CD4-positive, CD25-positive, alpha-beta regulatory T cell (primary cell): ENCODE results near the gene FBXO36. TPM values are rescaled to one million over a fixed set of nuclear protein-coding genes. Genes with fewer than 3 reads are reported as not detected.
A peak's percentile ranks its signal among the peaks of the same experiment; 100 is the strongest.
"Not testable (repeated sequence)": the region's sequence is repeated elsewhere in the genome, so short reads cannot be mapped to it uniquely, and the experiment has no call there.

Source experiments
- ATAC-seq, 2 donors: fragments of 150-1000 bp; cut with Tn5 transposase; one replicate each; pipeline ENCODE4 v1.10.0; 2021; ENCODE audit warnings: low read depth in 2 of 2, moderate number of reproducible peaks in 2 of 2, moderate library complexity in 1 of 2
- DNase-seq, 3 donors: peaks; one replicate each; pipeline versions ENCODE4 v3.0.0 to v3.0.0-alpha.2; 2012 to 2022; ENCODE audit warnings: mixed read lengths in 1 of 3
- H3K27ac ChIP-seq: one replicate; pipeline ENCODE4 v1.7.0; 2013; ENCODE audit warnings: mild to moderate bottlenecking, low read length; ENCODE audit not compliant: insufficient read depth, poor library complexity, severe bottlenecking
- H3K27me3 ChIP-seq: one replicate; pipeline ENCODE4 v1.7.0; 2013; ENCODE audit warnings: low read length; ENCODE audit not compliant: control insufficient read depth, insufficient read depth
- H3K36me3 ChIP-seq: one replicate; pipeline ENCODE4 v1.7.0; 2013; ENCODE audit warnings: mild to moderate bottlenecking, low read length, moderate library complexity; ENCODE audit not compliant: control insufficient read depth, insufficient read depth
- H3K4me1 ChIP-seq: 2 replicates; pipeline ENCODE4 v1.7.0; 2013; ENCODE audit warnings: mild to moderate bottlenecking, low read length; ENCODE audit not compliant: insufficient read depth, control insufficient read depth, poor library complexity, severe bottlenecking
- H3K4me3 ChIP-seq: one replicate; pipeline ENCODE4 v1.7.0; 2013; ENCODE audit warnings: low read depth, mild to moderate bottlenecking, low read length, moderate library complexity
- H3K9me3 ChIP-seq, 2 experiments: 1 replicate in 1 of 2; 2 replicates in 1 of 2; pipeline ENCODE4 v1.7.0; 2013; ENCODE audit warnings: low read length in 2 of 2, mild to moderate bottlenecking in 1 of 2, moderate library complexity in 1 of 2; ENCODE audit not compliant: control insufficient read depth in 2 of 2
- H3K27ac Mint-ChIP-seq, 3 donors: one replicate each; pipeline ENCODE4 v1.8.0; 2020 to 2022; ENCODE audit warnings: mild to moderate bottlenecking in 3 of 3, mixed read lengths in 3 of 3, moderate library complexity in 2 of 3
- H3K27me3 Mint-ChIP-seq: one replicate; pipeline ENCODE4 v1.8.0; 2022; ENCODE audit warnings: mild to moderate bottlenecking, mixed read lengths
- H3K36me3 Mint-ChIP-seq: one replicate; pipeline ENCODE4 v1.8.0; 2020; ENCODE audit warnings: mixed read lengths
- H3K4me1 Mint-ChIP-seq, 4 donors: one replicate each; pipeline ENCODE4 v1.8.0; 2020 to 2022; ENCODE audit warnings: mixed read lengths in 4 of 4, mild to moderate bottlenecking in 1 of 4
- H3K4me3 Mint-ChIP-seq, 4 donors: one replicate each; pipeline ENCODE4 v1.8.0; 2020 to 2022; ENCODE audit warnings: mild to moderate bottlenecking in 4 of 4, mixed read lengths in 4 of 4, moderate library complexity in 3 of 4
- H3K9me3 Mint-ChIP-seq, 7 donors: one replicate each; pipeline ENCODE4 v1.8.0; 2020 to 2022; ENCODE audit warnings: mixed read lengths in 7 of 7, mild to moderate bottlenecking in 3 of 7, moderate library complexity in 2 of 7
- polyA plus RNA-seq, 4 donors: library from polyadenylated mRNA; unstranded; fragments of 300-500 nt; fragmentation: Illumina TruSeq; gene quantifications; one replicate each; pipeline ENCODE4 v1.2.3, GENCODE V29; 2021
- total RNA-seq: library from RNA; stranded (reverse); gene quantifications from one replicate; pipeline ENCODE4 v1.2.3, GENCODE V29; 2022

FBXO36 gene
- total and polyA plus RNA-seq, 5 donors from 2014 or later, result 0.72 to 1.3 (median 1.0) TPM

GRCh38 chr2:229900012-229900411, 22.3 kb upstream of the FBXO36 start:
- peak overlapping the region in 1 of 4 donors; percentile 61 for H3K4me3 Mint-ChIP-seq
- H3K36me3 ChIP-seq, result peaks cover 9% of the 10 kb centered on the region
- ATAC-seq (no peak), DNase-seq (no peak)
- no peaks in the 10 kb centered on the region for H3K9me3 ChIP-seq
- H3K4me1 Mint-ChIP-seq, result peaks cover 25 to 85% (median 55%) of the 10 kb centered on the region in 4 donors
- no peaks in the 10 kb centered on the region for H3K27me3 ChIP-seq
- peak overlapping the region; percentile 1 for H3K4me3 ChIP-seq
- H3K36me3 Mint-ChIP-seq, result peaks cover 19% of the 10 kb centered on the region
- H3K27me3 Mint-ChIP-seq, result no peaks in the 10 kb centered on the region
- no peak overlapping the region for H3K27ac Mint-ChIP-seq
- peaks cover 41% of the 10 kb centered on the region for H3K4me1 ChIP-seq
- H3K9me3 Mint-ChIP-seq, result no peaks in the 10 kb centered on the region
- H3K27ac ChIP-seq, result no peak overlapping the region

DNA sequence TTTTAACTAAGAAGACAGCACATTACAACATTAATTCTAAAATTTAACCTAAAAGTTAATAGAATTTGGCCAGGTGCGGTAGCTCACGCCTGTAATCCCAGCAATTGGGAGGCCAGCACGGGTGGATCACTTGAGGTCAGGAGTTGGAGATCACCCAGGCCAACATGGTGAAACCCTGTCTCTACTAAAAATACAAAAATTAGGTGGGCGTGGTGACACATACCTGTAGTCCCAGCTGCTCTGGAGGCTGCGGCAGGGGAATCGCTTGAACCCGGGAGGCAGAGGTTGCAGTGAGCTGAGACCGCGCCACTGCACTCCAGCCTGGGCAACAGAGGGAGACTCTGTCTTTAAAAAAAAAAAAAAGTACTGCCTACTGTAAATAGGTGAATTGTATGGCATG, 21.8 kb upstream of the FBXO36 start:
- H3K36me3 Mint-ChIP-seq, result peaks cover 24% of the 10 kb centered on the region
- H3K27ac Mint-ChIP-seq, H3K36me3 ChIP-seq, H3K27me3 Mint-ChIP-seq, H3K27me3 ChIP-seq, ATAC-seq, DNase-seq, H3K9me3 ChIP-seq, H3K27ac ChIP-seq, H3K9me3 Mint-ChIP-seq: not testable (repeated sequence)
- Histone ChIP-seq H3K4me1 (peaks cover 41% of the 10 kb centered on the region), H3K4me3 (peak overlapping the region; percentile 1)
- H3K4me1 Mint-ChIP-seq, result peaks cover 23 to 86% (median 58%) of the 10 kb centered on the region in 4 donors
- peak overlapping the region in 1 of 4 donors; percentile 61 for H3K4me3 Mint-ChIP-seq

GRCh38 chr2:229901819-229902218, 20.5 kb upstream of the FBXO36 start:
- no peaks in the 10 kb centered on the region for H3K27me3 Mint-ChIP-seq
- peaks cover 23 to 80% (median 60%) of the 10 kb centered on the region in 4 donors for H3K4me1 Mint-ChIP-seq
- Histone ChIP-seq H3K4me1 (peaks cover 40% of the 10 kb centered on the region), H3K36me3 (peaks cover 14% of the 10 kb centered on the region), H3K4me3 (no peak overlapping the region), H3K9me3 (no peaks in the 10 kb centered on the region), H3K27ac (no peak overlapping the region), H3K27me3 (no peaks in the 10 kb centered on the region)
- H3K27ac Mint-ChIP-seq, result no peak overlapping the region
- no peak for ATAC-seq
- H3K9me3 Mint-ChIP-seq, result no peaks in the 10 kb centered on the region
- H3K4me3 Mint-ChIP-seq, result no peak overlapping the region
- peaks cover 26% of the 10 kb centered on the region for H3K36me3 Mint-ChIP-seq
- DNase-seq, result no peak

DNA sequence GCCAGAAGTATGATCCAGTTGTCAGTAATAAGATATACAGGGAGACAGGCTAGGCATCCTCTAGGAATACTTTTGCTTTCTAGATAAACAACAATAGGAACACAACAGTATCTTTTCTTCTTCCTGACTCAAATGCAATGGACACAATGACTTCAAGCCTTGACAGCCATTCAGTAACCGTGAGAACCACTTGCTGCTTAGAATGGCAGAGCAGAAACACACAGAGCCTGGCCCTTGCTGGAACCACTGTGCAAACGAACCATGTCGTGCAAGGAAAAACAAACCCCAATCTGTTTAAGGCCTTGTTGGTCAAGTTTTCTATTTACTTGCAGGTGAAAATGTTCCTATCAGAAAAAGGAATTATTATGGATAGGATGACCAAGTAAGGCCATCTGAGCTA, 19.3 kb upstream of the FBXO36 start:
- H3K27ac Mint-ChIP-seq, result no peak overlapping the region
- no peaks in the 10 kb centered on the region for H3K9me3 ChIP-seq
- ATAC-seq, result no peak
- H3K27ac ChIP-seq, result no peak overlapping the region
- peaks cover 14 to 78% (median 55%) of the 10 kb centered on the region in 4 donors for H3K4me1 Mint-ChIP-seq
- peaks cover 27% of the 10 kb centered on the region for H3K4me1 ChIP-seq
- no peaks in the 10 kb centered on the region for H3K27me3 Mint-ChIP-seq
- H3K9me3 Mint-ChIP-seq, result no peaks in the 10 kb centered on the region
- H3K36me3 ChIP-seq, result peaks cover 23% of the 10 kb centered on the region
- H3K27me3 ChIP-seq, result no peaks in the 10 kb centered on the region
- DNase-seq, result no peak
- peaks cover 23% of the 10 kb centered on the region for H3K36me3 Mint-ChIP-seq
- H3K4me3 ChIP-seq, result no peak overlapping the region
- no peak overlapping the region for H3K4me3 Mint-ChIP-seq

DNA sequence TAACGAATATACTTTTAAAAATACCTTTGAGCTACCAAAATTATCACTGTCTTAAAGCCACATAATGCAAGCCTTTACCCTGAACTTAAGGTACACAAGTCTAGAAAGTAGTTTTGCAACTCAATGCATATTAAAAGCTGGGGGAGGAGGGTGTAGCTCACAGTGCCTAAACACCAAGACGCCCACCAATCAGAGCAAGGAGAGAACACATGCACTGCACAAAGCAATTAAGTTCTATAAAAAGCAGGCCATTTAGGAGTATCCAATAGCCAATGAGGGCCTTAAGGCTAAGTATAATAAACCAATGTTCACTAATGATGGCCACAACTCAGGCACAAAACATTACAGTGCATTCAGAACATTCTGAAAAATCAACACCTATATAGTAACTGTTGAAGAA, 16.7 kb upstream of the FBXO36 start:
- H3K4me1 ChIP-seq, result peaks cover 24% of the 10 kb centered on the region
- peaks cover 14 to 70% (median 47%) of the 10 kb centered on the region in 4 donors for H3K4me1 Mint-ChIP-seq
- peak overlapping the region; percentile 2 to 33 (median 8) for H3K27ac Mint-ChIP-seq

GRCh38 chr2:229909090-229909489, 13.2 kb upstream of the FBXO36 start:
- ATAC-seq, result no peak
- no peak overlapping the region for H3K27ac Mint-ChIP-seq

More for the DNA sequence above, 16.7 kb upstream of the FBXO36 start:
- no peaks in the 10 kb centered on the region for H3K9me3 Mint-ChIP-seq
- peak overlapping the region in 2 of 4 donors; percentile 38 to 56 for H3K4me3 Mint-ChIP-seq
- no peaks in the 10 kb centered on the region for H3K27me3 Mint-ChIP-seq
- Histone ChIP-seq H3K27ac (no peak overlapping the region), H3K4me3 (no peak overlapping the region), H3K9me3 (no peaks in the 10 kb centered on the region), H3K36me3 (peaks cover 27% of the 10 kb centered on the region), H3K27me3 (no peaks in the 10 kb centered on the region)
- ATAC-seq (no peak), DNase-seq (no peak)
- H3K36me3 Mint-ChIP-seq, result peaks cover 25% of the 10 kb centered on the region

GRCh38 chr2:229910147-229910831, 12.0 kb upstream of the FBXO36 start:
- no peaks in the 10 kb centered on the region for H3K9me3 Mint-ChIP-seq
- H3K27me3 Mint-ChIP-seq, result no peaks in the 10 kb centered on the region
- peaks cover 20% of the 10 kb centered on the region for H3K36me3 ChIP-seq
- ATAC-seq (peak in 1 of 2 donors; percentile 8), DNase-seq (no peak)
- H3K36me3 Mint-ChIP-seq, result peaks cover 10% of the 10 kb centered on the region
- peak overlapping the region in 3 of 4 donors; percentile 9 to 67 (median 40) for H3K4me3 Mint-ChIP-seq
- no peak overlapping the region for H3K27ac ChIP-seq
- H3K27me3 ChIP-seq, result no peaks in the 10 kb centered on the region
- H3K27ac Mint-ChIP-seq, result peak overlapping the region; percentile 59 to 84 (median 72)
- peaks cover 36% of the 10 kb centered on the region for H3K4me1 ChIP-seq
- H3K4me1 Mint-ChIP-seq, result peaks cover 41 to 78% (median 53%) of the 10 kb centered on the region in 4 donors
- H3K4me3 ChIP-seq, result peak overlapping the region; percentile 55
- no peaks in the 10 kb centered on the region for H3K9me3 ChIP-seq

More at GRCh38 chr2:229909090-229909489, 13.2 kb upstream of the FBXO36 start:
- Histone ChIP-seq H3K27me3 (no peaks in the 10 kb centered on the region), H3K27ac (no peak overlapping the region), H3K36me3 (peaks cover 20% of the 10 kb centered on the region), H3K4me3 (no peak overlapping the region), H3K9me3 (no peaks in the 10 kb centered on the region), H3K4me1 (peaks cover 31% of the 10 kb centered on the region)
- Mint-ChIP-seq H3K4me1 (peaks cover 37 to 75% (median 52%) of the 10 kb centered on the region in 4 donors), H3K36me3 (peaks cover 13% of the 10 kb centered on the region), H3K27me3 (no peaks in the 10 kb centered on the region), H3K4me3 (no peak overlapping the region), H3K9me3 (no peaks in the 10 kb centered on the region)
- DNase-seq, result no peak
